ENCODE measurements around the gene EFCAB6.

The EFCAB6 gene

GRCh38 chr22:43631846-43632245 lies 180.3 kb downstream of the EFCAB6 start:
- no peak for DNase-seq

GRCh38 chr22:43631201-43631600 lies 180.9 kb downstream of the EFCAB6 start:
- no peak for DNase-seq

- DNase-seq, result no peak
Measured at GRCh38 chr22:43630451-43630850, 181.7 kb downstream of the EFCAB6 start.

- DNase-seq, result no peak
Measured at GRCh38 chr22:43628250-43628649, 183.9 kb downstream of the EFCAB6 start.

GRCh38 chr22:43627485-43628213 lies 184.5 kb downstream of the EFCAB6 start:
- peak; percentile 77 for DNase-seq

GRCh38 chr22:43625242-43625641 lies 186.9 kb downstream of the EFCAB6 start:
- no peak for DNase-seq

GRCh38 chr22:43624144-43624998 lies 187.7 kb downstream of the EFCAB6 start:
- DNase-seq, result no peak

GRCh38 chr22:43622886-43623285 lies 189.2 kb downstream of the EFCAB6 start:
- no peak for DNase-seq

- no peak for DNase-seq
Measured at GRCh38 chr22:43620197-43620596, 191.9 kb downstream of the EFCAB6 start.

GRCh38 chr22:43618517-43618916 lies 193.6 kb downstream of the EFCAB6 start:
- DNase-seq, result no peak

GRCh38 chr22:43616645-43617044 lies 195.5 kb downstream of the EFCAB6 start:
- peak; percentile 71 for DNase-seq

- no peak for DNase-seq
Measured at GRCh38 chr22:43600265-43600664, 211.8 kb downstream of the EFCAB6 start.

GRCh38 chr22:43592476-43592875 lies 219.6 kb downstream of the EFCAB6 start:
- DNase-seq, result peak; percentile 83

- no peak for DNase-seq
Measured at GRCh38 chr22:43591380-43591779, 220.7 kb downstream of the EFCAB6 start.

GRCh38 chr22:43587574-43587973 lies 224.5 kb downstream of the EFCAB6 start:
- no peak for DNase-seq

- no peak for DNase-seq
Measured at GRCh38 chr22:43583501-43583900, 228.6 kb downstream of the EFCAB6 start.

- no peak for DNase-seq
Measured at GRCh38 chr22:43582394-43582793, 229.7 kb downstream of the EFCAB6 start.

- DNase-seq, result no peak
Measured at GRCh38 chr22:43580271-43580750, 231.8 kb downstream of the EFCAB6 start.

- DNase-seq, result no peak
Measured at GRCh38 chr22:43574738-43575137, 237.4 kb downstream of the EFCAB6 start.

GRCh38 chr22:43572710-43573109 lies 239.4 kb downstream of the EFCAB6 start:
- no peak for DNase-seq

GRCh38 chr22:43571181-43571580 lies 240.9 kb downstream of the EFCAB6 start:
- peak; percentile 25 for DNase-seq

GRCh38 chr22:43570531-43571165 lies 241.5 kb downstream of the EFCAB6 start:
- DNase-seq, result peak; percentile 43

- DNase-seq, result no peak
Measured at GRCh38 chr22:43569111-43569510, 243.0 kb downstream of the EFCAB6 start.

All from NCI-H69 (cell line).